H9 (cell line): ENCODE measurements around the gene MDH2. TPM values are rescaled to one million over a fixed set of nuclear protein-coding genes. Genes with fewer than 3 reads are reported as not detected.
"Not testable (repeated sequence)": the region's sequence is repeated elsewhere in the genome, so short reads cannot be mapped to it uniquely, and the experiment has no call there.

Source experiments
- DNase-seq: peaks from one replicate; pipeline ENCODE4 v3.0.0-alpha.2; 2017
- H2AFZ ChIP-seq: one replicate; pipeline ENCODE4 v1.6.1; 2013; ENCODE audit warnings: mild to moderate bottlenecking, low read length, control low read depth, moderate library complexity
- H2AK5ac ChIP-seq: 2 replicates; pipeline ENCODE4 v1.6.1; 2013; ENCODE audit warnings: low read length, control low read depth, mixed read lengths; ENCODE audit not compliant: insufficient read length
- H2BK120ac ChIP-seq: one replicate; pipeline ENCODE4 v1.6.1; 2013; ENCODE audit warnings: low read depth, mild to moderate bottlenecking, low read length, control low read depth, inconsistent platforms; ENCODE audit not compliant: poor library complexity, severe bottlenecking
- H2BK12ac ChIP-seq: 2 replicates; pipeline ENCODE4 v1.6.1; 2013; ENCODE audit warnings: low read length, control low read depth, mixed read lengths, low read depth; ENCODE audit not compliant: insufficient read length
- H2BK15ac ChIP-seq: 2 replicates; pipeline ENCODE4 v1.6.1; 2013; ENCODE audit warnings: low read depth, low read length, control low read depth
- H2BK20ac ChIP-seq: one replicate; pipeline ENCODE4 v1.6.1; 2013; ENCODE audit warnings: low read depth, mild to moderate bottlenecking, low read length, control low read depth, inconsistent platforms; ENCODE audit not compliant: poor library complexity, severe bottlenecking
- H2BK5ac ChIP-seq: 2 replicates; pipeline ENCODE4 v1.6.1; 2013; ENCODE audit warnings: low read length, control low read depth, mixed read lengths; ENCODE audit not compliant: insufficient read length
- H3K14ac ChIP-seq: 2 replicates; pipeline ENCODE4 v1.6.1; 2013; ENCODE audit warnings: low read length, control low read depth; ENCODE audit not compliant: insufficient read depth
- H3K18ac ChIP-seq: 2 replicates; pipeline ENCODE4 v1.6.1; 2013; ENCODE audit warnings: low read depth, mild to moderate bottlenecking, mixed read lengths, low read length, control low read depth; ENCODE audit not compliant: insufficient read length
- H3K23ac ChIP-seq: 2 replicates; pipeline ENCODE4 v1.6.1; 2013; ENCODE audit warnings: low read length, control low read depth, mixed read lengths, low read depth; ENCODE audit not compliant: insufficient read length
- H3K23me2 ChIP-seq: 2 replicates; pipeline ENCODE4 v1.6.1; 2013; ENCODE audit warnings: low read depth, mild to moderate bottlenecking, mixed read lengths, low read length, control low read depth; ENCODE audit not compliant: insufficient read length, poor library complexity, severe bottlenecking
- H3K27ac ChIP-seq: 2 replicates; pipeline ENCODE4 v1.5.1; 2013; ENCODE audit warnings: low read length, control low read depth, mixed read lengths, low read depth; ENCODE audit not compliant: insufficient read length
- H3K27me3 ChIP-seq: 2 replicates; pipeline ENCODE4 v1.6.1; 2013; ENCODE audit warnings: low read length, control low read depth, inconsistent platforms; ENCODE audit not compliant: insufficient read depth
- H3K4ac ChIP-seq: 2 replicates; pipeline ENCODE4 v1.6.1; 2013; ENCODE audit warnings: low read depth, mild to moderate bottlenecking, control low read depth, inconsistent platforms, low read length, moderate library complexity
- H3K4me1 ChIP-seq: 2 replicates; pipeline ENCODE4 v1.6.1; 2013; ENCODE audit warnings: low read length, control low read depth, inconsistent platforms; ENCODE audit not compliant: insufficient read depth
- H3K4me2 ChIP-seq: 2 replicates; pipeline ENCODE4 v1.6.1; 2013; ENCODE audit warnings: low read length, control low read depth, mixed read lengths; ENCODE audit not compliant: insufficient read length, insufficient read depth
- H3K56ac ChIP-seq: 2 replicates; pipeline ENCODE4 v1.6.1; 2013; ENCODE audit warnings: low read depth, mild to moderate bottlenecking, mixed read lengths, low read length, control low read depth; ENCODE audit not compliant: insufficient read length
- H3K79me1 ChIP-seq: 2 replicates; pipeline ENCODE4 v1.6.1; 2013; ENCODE audit warnings: low read depth, mild to moderate bottlenecking, moderate library complexity, low read length, control low read depth, inconsistent platforms; ENCODE audit not compliant: insufficient read depth, poor library complexity, severe bottlenecking
- H3K79me2 ChIP-seq: 2 replicates; pipeline ENCODE4 v1.6.1; 2013; ENCODE audit warnings: low read length, control low read depth, inconsistent platforms; ENCODE audit not compliant: insufficient read depth
- H3K9ac ChIP-seq: 2 replicates; pipeline ENCODE4 v1.6.1; 2013; ENCODE audit warnings: low read length, control low read depth, mixed read lengths; ENCODE audit not compliant: insufficient read length; ENCODE audit errors: extremely low read depth
- H3K9me3 ChIP-seq: one replicate; pipeline ENCODE4 v1.6.1; 2013; ENCODE audit warnings: low read depth, low read length, inconsistent platforms; ENCODE audit not compliant: control insufficient read depth
- H3T11ph ChIP-seq: one replicate; pipeline ENCODE4 v1.6.1; 2013; ENCODE audit warnings: mild to moderate bottlenecking, low read length, control low read depth, inconsistent platforms
- H4K20me1 ChIP-seq: one replicate; pipeline ENCODE4 v1.6.1; 2013; ENCODE audit not compliant: control insufficient read depth, insufficient read length, insufficient read depth
- H4K5ac ChIP-seq: 2 replicates; pipeline ENCODE4 v1.6.1; 2013; ENCODE audit warnings: low read depth, mild to moderate bottlenecking, mixed read lengths, low read length, control low read depth; ENCODE audit not compliant: insufficient read length
- H4K8ac ChIP-seq: replicated peaks from 2 replicates; pipeline ENCODE4 v1.6.1; 2013; ENCODE audit warnings: low read length, control low read depth, mixed read lengths, low read depth; ENCODE audit not compliant: insufficient read length
- H4K91ac ChIP-seq: 2 replicates; pipeline ENCODE4 v1.6.1; 2013; ENCODE audit warnings: low read depth, mild to moderate bottlenecking, moderate library complexity, mixed read lengths, low read length, control low read depth; ENCODE audit not compliant: insufficient read length
- H3K27ac Mint-ChIP-seq, 3 experiments: 2 replicates in 2 of 3; 3 replicates in 1 of 3; pipeline ENCODE4 v1.8.0; 2020 to 2021; ENCODE audit warnings: mixed read lengths in 3 of 3, mild to moderate bottlenecking in 1 of 3, moderate library complexity in 1 of 3
- H3K27me3 Mint-ChIP-seq: 2 replicates; pipeline ENCODE4 v1.8.0; 2021; ENCODE audit warnings: low read depth, mild to moderate bottlenecking, moderate library complexity, mixed read lengths
- H3K36me3 Mint-ChIP-seq, 3 experiments: 2 replicates in 2 of 3; 3 replicates in 1 of 3; pipeline ENCODE4 v1.8.0; 2020 to 2021; ENCODE audit warnings: low read depth in 3 of 3, mixed read lengths in 3 of 3; ENCODE audit not compliant: insufficient read depth in 1 of 3
- H3K4me1 Mint-ChIP-seq, 2 experiments: 2 replicates each; pipeline ENCODE4 v1.8.0; 2020; ENCODE audit warnings: mixed read lengths in 2 of 2
- H3K4me3 Mint-ChIP-seq, 2 experiments: 2 replicates in 1 of 2; 3 replicates in 1 of 2; pipeline ENCODE4 v1.8.0; 2020 to 2021; ENCODE audit warnings: mild to moderate bottlenecking in 2 of 2, mixed read lengths in 2 of 2, moderate library complexity in 1 of 2
- H3K9me3 Mint-ChIP-seq, 2 experiments: 2 replicates in 1 of 2; 3 replicates in 1 of 2; pipeline ENCODE4 v1.8.0; 2020; ENCODE audit warnings: mild to moderate bottlenecking in 2 of 2, mixed read lengths in 2 of 2, moderate library complexity in 1 of 2
- CTCF ChIP-seq: fragments of 200-600 bp; sonication (generic); conservative IDR thresholded peaks from 3 replicates; pipeline ENCODE4 v1.8.0; 2021; ENCODE audit warnings: antibody characterized with exemption, mild to moderate bottlenecking
- WGBS: extraction: QIAGEN DNeasy Blood & Tissue Kit; methylation state at CpG from one replicate; pipeline ENCODE4 v1.1.7; 2013; ENCODE audit warnings: missing lambda C conversion rate, low lambda C conversion rate, mixed read lengths; ENCODE audit not compliant: insufficient read length; ENCODE audit errors: extremely low coverage; 5-methylcytosine and 5-hydroxymethylcytosine counted together
- total RNA-seq: library from RNA; stranded (reverse); gene quantifications from 2 replicates; pipeline ENCODE4 v1.2.1, GENCODE V29; 2021

The MDH2 gene
- total RNA-seq, 1 experiment from 2014 or later = 260 TPM

GRCh38 chr7:76080204-76080603 is 32.3 kb downstream of the MDH2 start:
- no peak overlapping the region for H2AFZ ChIP-seq
- Mint-ChIP-seq H3K27me3 (no peaks in the 10 kb centered on the region; the same call in 1 of the 2 replicates), H3K36me3 (peaks cover 0 to 2% (median 0%) of the 10 kb centered on the region in 3 experiments; a peak in 4 of 7 replicates), H3K27ac (peak overlapping the region in 2 of 3 experiments; percentile 5 to 10; a peak in 3 of 7 replicates), H3K4me1 (peaks cover 0 to 8% of the 10 kb centered on the region in 2 experiments; a peak in 3 of 4 replicates), H3K4me3 (no peak overlapping the region), H3K9me3 (no peaks in the 10 kb centered on the region)
- H2BK20ac ChIP-seq = no peak overlapping the region
- H3K79me1 ChIP-seq = no peaks in the 10 kb centered on the region
- H3K27ac ChIP-seq = no peak overlapping the region
- H4K8ac ChIP-seq = no peak overlapping the region
- no peaks in the 10 kb centered on the region for H3K27me3 ChIP-seq
- no peak overlapping the region for H3K4me2 ChIP-seq
- H3K4ac ChIP-seq = no peak overlapping the region
- DNase-seq = no peak
- H3K23me2 ChIP-seq = no peaks in the 10 kb centered on the region
- H4K91ac ChIP-seq = no peak overlapping the region
- H2AK5ac ChIP-seq = no peak overlapping the region
- no CpG with 5 or more reads among the region's 5 CpGs for WGBS
- TF ChIP-seq CTCF = no peak
- no peak overlapping the region for H2BK120ac ChIP-seq
- no peak overlapping the region for H3K14ac ChIP-seq
- H4K20me1 ChIP-seq = no peaks in the 10 kb centered on the region
- H3K23ac ChIP-seq = no peak overlapping the region
- H3K4me1 ChIP-seq = no peaks in the 10 kb centered on the region
- no peak overlapping the region for H4K5ac ChIP-seq
- no peak overlapping the region for H2BK5ac ChIP-seq
- no peak overlapping the region for H3T11ph ChIP-seq
- no peaks in the 10 kb centered on the region for H3K79me2 ChIP-seq
- H3K9me3 ChIP-seq = no peaks in the 10 kb centered on the region
- no peak overlapping the region for H3K18ac ChIP-seq
- no peak overlapping the region for H3K56ac ChIP-seq
- no peak overlapping the region for H2BK12ac ChIP-seq
- H2BK15ac ChIP-seq = no peak overlapping the region
- H3K9ac ChIP-seq = no peak overlapping the region

GRCh38 chr7:76084115-76084514 is 36.2 kb downstream of the MDH2 start:
- H3K23ac ChIP-seq, H2AK5ac ChIP-seq, H3K14ac ChIP-seq, H3K4ac ChIP-seq, H3K4me3 Mint-ChIP-seq, H4K5ac ChIP-seq, H2BK5ac ChIP-seq, H2AFZ ChIP-seq, H3T11ph ChIP-seq, H3K27me3 ChIP-seq, H3K23me2 ChIP-seq, H2BK15ac ChIP-seq, H3K27ac Mint-ChIP-seq, H3K4me2 ChIP-seq, H3K9ac ChIP-seq, H2BK12ac ChIP-seq, H3K9me3 ChIP-seq, H3K18ac ChIP-seq, H3K27ac ChIP-seq, H4K91ac ChIP-seq, DNase-seq, H3K36me3 Mint-ChIP-seq, H4K8ac ChIP-seq, H3K79me1 ChIP-seq, H3K27me3 Mint-ChIP-seq, H3K9me3 Mint-ChIP-seq, H3K79me2 ChIP-seq, H4K20me1 ChIP-seq, H3K4me1 ChIP-seq, H2BK20ac ChIP-seq, H2BK120ac ChIP-seq, H3K56ac ChIP-seq: not testable (repeated sequence)
- H3K4me1 Mint-ChIP-seq = peaks cover 0 to 11% of the 10 kb centered on the region in 2 experiments; a peak in 3 of 4 replicates
- WGBS = no CpG with 5 or more reads among the region's 2 CpGs
